T-helper 2 cell (primary cell): Measurements from ENCODE around the gene BRICD5.
A peak's percentile ranks its signal among the peaks of the same experiment; 100 is the strongest.

Source experiments
- DNase-seq, 5 experiments: peaks; one replicate each; pipeline versions ENCODE4 v3.0.0 to v3.0.0-alpha.2; 2012 to 2022

Gene BRICD5

GRCh38 chr16:2196981-2197511, 13.6 kb downstream of the BRICD5 start:
- no peak for DNase-seq

DNA sequence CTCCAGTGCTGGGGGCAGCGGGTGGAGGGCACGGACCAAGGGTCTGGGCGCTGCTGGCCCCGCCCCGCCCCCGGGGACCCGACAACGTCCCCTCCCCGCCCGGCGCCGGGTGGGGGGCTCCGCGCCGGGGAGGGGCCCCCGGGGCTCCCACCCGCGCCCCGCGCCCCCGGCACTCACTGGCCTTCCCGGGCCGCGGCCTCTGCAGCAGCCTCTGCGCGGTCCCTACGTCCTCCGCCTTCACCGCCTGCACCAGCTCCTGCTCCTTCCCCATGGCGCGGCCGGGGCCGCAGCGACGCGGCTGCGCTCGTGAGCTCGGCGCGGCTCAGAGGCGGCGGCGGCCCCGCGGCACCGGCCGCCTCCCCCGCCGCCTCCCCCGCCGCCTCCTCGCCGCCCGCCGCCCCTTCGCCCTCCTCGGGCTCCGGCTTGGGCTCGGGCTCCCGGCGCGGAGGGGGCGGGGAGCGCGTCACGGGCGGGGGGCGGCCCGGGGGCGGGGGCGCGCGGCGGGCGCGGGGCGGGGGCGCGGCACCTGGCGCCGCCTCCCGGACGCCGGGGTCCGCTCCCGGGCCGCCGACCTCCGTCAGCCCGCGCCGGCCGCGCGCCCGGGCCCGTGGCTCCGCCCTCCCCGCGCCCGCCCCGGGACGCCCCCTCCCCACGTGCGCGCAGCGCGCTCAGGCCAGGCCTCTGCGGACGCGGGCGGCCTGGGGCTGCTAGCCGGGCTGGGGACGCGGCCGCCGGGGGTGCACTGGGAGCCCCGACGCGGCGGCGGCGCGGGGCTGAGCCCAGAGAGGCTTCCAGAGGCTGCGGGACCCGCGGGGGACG, 14.3 kb downstream of the BRICD5 start, which contains the start of gene CASKIN1:
TSS of gene CASKIN1 (minus strand) at position 444 of the 819 bp plus-strand sequence. CDS start at position 271, 173 bp downstream.
- peak in 1 of 5 experiments; percentile 31 for DNase-seq

GRCh38 chr16:2195322-2196161, 15.1 kb downstream of the BRICD5 start:
- no peak for DNase-seq

DNA sequence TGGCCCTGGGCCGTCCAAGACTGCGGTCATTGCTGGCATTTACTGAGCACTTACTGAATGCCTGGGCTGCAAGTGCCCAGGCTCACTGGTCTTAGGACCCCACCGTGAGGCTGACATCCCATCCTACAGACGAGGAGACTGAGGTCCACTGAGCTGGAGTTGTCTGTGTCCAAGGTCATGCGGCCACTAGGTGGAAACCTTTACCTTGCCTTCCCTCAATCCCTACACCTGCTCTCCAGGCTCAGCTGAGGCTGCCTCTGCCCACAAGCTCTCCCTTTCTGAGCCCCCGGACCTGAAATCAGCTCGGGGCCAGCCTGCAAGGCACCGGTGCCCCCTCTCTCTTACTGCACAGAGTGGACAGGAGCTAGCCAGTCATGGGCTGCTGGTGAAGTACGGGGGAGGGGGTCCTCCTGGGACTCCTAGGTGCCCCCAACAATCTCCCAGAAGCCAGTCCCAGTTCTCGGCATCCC, 15.8 kb downstream of the BRICD5 start:
- DNase-seq, result peak in 3 of 5 experiments; percentile 27 to 68 (median 41)

DNA sequence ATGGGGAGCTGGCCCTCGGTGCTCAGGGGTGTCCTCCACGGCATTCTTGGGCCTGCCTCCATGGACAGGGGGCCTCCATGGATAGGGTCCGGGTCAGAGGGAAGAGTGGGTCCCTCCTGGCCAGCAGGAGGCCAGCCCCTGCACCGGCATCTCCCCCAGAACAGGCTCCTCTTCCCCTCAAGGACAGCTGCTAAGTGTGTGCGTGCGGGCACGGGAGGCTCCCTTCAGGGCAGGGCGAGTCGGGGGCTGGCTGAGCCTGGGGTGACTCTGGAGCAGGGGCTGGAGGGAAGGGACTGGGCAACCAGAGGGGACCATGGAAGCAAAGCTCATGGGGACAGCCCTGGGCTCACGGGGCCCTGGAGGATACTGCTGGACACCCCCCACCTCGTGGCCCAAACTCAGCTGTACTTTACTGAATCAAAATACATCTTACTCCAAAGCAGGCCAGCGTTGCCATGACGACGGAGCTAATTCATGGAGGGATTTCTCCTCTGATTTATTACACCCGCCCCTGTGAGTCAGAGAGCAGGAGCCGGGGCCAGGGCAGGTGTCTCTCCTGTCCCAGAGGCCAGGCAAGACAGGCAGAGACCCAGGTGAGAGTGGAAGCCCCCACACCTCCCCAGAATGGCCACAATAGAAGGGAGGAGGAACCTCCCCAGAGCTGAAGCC, 16.4 kb downstream of the BRICD5 start:
- DNase-seq, result no peak

- no peak for DNase-seq
Observed at GRCh38 chr16:2191446-2191706, 19.3 kb downstream of the BRICD5 start.

GRCh38 chr16:2190659-2191445, 19.8 kb downstream of the BRICD5 start:
- no peak for DNase-seq

DNA sequence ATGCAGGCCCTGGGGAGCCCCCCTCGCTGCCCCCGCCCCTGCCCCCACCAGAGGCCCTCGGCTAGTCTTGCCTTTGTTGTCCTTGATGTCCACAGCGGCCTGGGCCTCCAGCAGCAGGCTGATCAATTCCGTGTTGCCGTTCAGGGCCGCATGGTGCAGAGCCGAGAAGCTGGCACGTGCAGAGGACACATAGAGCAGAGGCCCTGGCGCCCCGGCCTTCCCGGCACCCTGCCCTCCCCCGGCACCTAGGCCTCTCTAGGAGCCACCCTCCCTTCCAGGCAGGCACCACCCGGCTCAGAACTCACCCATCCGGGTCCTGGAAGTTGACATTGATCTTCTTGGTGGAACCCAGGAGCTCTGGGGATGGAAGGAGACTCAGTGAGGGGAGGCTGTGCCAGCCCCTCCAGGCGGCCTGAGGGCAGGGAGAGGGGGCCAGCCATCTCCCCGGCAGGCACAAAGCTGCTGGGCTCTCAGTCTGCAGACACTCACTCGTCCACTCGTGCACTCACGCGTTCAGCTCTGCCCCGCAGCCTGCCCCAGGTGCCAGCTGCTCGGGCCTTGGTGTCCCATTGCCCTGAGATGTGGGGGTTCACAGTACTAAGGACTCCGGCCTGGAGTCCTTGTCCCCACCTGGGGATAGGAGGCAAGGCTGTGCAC, 20.5 kb downstream of the BRICD5 start:
- DNase-seq, result no peak

- DNase-seq, result no peak
Observed at GRCh38 chr16:2189252-2189893, 21.3 kb downstream of the BRICD5 start.

DNA sequence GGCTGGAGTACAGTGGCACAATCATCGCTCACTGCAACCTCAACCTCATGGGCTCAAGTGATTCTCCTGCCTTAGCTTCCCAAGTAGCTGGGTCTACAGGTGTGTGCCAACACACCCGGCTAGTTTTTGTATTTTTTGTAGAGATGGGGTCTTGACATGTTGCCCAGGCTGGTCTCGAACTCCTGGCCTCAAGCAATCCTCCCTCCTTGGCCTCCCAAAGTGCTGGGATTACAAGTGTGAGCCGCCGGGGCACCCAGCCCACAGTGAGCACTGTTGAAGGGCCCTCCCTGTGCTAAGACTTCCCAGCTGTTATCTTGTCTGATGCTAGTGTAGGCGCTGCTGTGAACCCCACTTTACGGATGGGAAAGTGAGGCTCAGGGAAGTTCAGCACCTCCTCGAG, 22.3 kb downstream of the BRICD5 start:
- no peak for DNase-seq

DNA sequence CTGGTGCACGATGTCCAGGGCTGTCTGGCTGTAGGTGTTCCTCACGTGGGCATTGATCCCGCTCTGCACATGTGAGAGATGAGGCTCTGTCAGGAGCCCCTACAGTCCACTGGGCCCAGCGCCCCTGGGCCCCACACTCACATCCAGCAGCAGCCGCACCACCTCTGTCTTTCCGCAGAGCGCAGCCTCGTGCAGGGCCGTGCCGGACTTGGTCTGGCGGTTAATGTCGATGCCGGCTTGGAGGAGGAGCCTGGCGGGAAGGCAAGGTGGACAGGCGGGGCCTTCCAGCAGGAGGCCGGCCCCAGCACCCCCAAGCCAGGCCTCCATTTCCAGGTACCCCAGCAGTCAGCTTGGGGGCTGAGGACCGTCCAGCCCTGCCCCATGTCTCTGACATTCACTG, 23.5 kb downstream of the BRICD5 start:
- no peak for DNase-seq

DNA sequence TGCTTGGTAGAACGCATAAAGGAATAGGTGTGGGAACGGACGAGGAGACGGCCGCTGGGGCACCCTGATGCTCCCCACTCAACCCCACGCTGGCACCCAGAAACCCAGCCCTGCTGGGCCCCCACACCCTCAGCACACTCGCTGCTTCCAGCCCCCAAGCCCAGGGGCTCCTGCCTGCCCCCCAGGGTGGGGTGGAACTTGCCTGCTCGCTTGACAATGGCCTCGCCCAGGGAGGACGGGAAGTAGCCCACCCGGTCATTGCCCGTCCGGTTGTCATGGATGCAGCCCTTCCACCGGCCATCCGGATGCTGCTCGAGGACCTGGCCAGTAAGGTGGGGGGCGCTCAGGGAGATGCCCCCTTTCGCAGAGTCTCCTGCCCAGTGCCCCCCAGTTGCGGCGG, 24.2 kb downstream of the BRICD5 start:
- no peak for DNase-seq

DNA sequence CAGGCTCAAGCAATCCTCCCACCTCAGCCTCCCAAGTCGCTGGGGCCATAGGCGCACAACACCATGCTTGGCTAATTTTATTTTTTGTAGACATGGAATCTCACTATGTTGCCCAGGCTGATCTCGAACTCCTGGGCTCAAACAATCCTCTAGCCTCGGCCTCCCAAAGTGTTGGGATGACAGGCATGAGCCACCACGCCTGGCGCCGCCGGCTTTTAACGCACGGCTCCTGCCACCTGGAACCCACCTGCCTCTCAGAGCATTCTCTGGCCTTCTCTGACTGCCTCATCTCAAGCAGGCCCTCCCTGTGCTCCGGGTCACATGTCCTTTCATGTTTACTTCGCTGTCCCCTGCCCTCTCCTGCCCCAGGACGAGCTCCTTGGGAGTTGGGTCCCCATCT, 24.6 kb downstream of the BRICD5 start:
- no peak for DNase-seq

- no peak for DNase-seq
Observed at GRCh38 chr16:2184962-2185361, 25.7 kb downstream of the BRICD5 start.

DNA sequence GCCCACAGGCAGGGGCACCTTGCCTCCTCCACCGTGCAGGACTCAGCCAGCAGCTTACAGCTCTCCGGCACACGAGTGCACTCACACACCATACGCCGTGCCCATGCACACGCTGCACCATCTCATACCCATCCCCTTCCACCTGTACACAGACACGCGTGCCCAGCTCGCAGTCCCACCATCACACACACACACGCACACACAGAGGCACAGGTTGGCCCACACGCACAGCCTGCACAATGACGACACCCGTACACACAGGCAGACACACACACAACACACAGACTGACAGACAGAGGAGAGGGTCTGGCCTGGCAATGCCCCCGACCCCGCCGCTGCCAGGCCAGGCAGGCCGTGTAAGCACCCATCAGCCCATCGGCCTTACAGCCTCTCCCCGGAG, 26.3 kb downstream of the BRICD5 start:
- no peak for DNase-seq

GRCh38 chr16:2183671-2184070, 27.0 kb downstream of the BRICD5 start:
- no peak for DNase-seq

- DNase-seq, result no peak
Observed at GRCh38 chr16:2181952-2182351, 28.7 kb downstream of the BRICD5 start.

GRCh38 chr16:2180962-2181923, 29.4 kb downstream of the BRICD5 start:
- DNase-seq, result no peak

DNA sequence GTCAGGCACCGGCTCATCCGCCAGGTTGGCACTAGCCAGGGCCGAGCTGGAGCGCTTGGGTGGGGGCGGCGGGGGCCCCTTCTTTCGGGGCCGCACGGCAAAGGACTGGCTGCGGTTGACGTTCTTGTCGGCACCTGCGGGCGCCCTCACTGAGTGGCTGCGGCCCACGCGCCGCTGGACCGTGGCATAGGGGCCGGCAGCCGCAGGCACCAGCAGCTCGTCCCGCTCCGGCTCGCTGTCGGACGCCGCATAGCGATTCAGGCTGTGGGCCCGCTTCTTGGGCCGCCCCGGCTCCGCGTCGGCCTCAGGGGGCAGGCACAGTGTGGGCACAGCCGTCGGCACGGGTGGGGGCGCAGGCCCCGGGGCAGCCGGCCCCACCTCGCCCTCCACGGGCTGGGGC, 30.2 kb downstream of the BRICD5 start:
- no peak for DNase-seq

GRCh38 chr16:2179576-2179975, 31.1 kb downstream of the BRICD5 start:
- no peak for DNase-seq
